MCF 10A (cell line): ENCODE results near the gene LASP1NB.
A peak's percentile ranks its signal among the peaks of the same experiment; 100 is the strongest.

ENCODE experiments used
- BruUV-seq: library from RNA; stranded (reverse); fragments of 400-500 nt; replicated peaks from 2 replicates; lab custom pipeline; 2021; lab: Mats Ljungman, UMichigan
- CTCF ChIA-PET: fragments of 300-600 bp; sonication (Branson Sonifier 250); formaldehyde crosslinking; extraction: SDS; loops from one replicate; lab custom pipeline; 2021; ENCODE audit warnings: antibody characterized with exemption, inconsistent platforms; lab: Yijun Ruan, JAX
- POLR2A ChIA-PET: fragments of 300-600, 350-650 bp; sonication (Branson Sonifier 250); formaldehyde crosslinking; extraction: SDS; loops from one replicate; lab custom pipeline; 2020; ENCODE audit warnings: antibody characterized with exemption, inconsistent platforms; lab: Yijun Ruan, JAX
- DNase-seq: peaks from one replicate; pipeline ENCODE4 v3.0.0-alpha.2; 2018; ENCODE audit not compliant: unreplicated experiment
- H3K27ac Mint-ChIP-seq: one replicate; pipeline ENCODE4 v1.8.0; 2022; ENCODE audit warnings: mild to moderate bottlenecking, low read depth, mixed read lengths; ENCODE audit not compliant: unreplicated experiment
- H3K27me3 Mint-ChIP-seq: one replicate; pipeline ENCODE4 v1.8.0; 2022; ENCODE audit warnings: mixed read lengths; ENCODE audit not compliant: insufficient read depth, unreplicated experiment
- H3K36me3 Mint-ChIP-seq: one replicate; pipeline ENCODE4 v1.8.0; 2022; ENCODE audit warnings: mild to moderate bottlenecking, moderate library complexity, mixed read lengths; ENCODE audit not compliant: insufficient read depth, unreplicated experiment
- H3K4me1 Mint-ChIP-seq: one replicate; pipeline ENCODE4 v1.8.0; 2022; ENCODE audit warnings: mixed read lengths; ENCODE audit not compliant: insufficient read depth, unreplicated experiment
- H3K4me3 Mint-ChIP-seq: one replicate; pipeline ENCODE4 v1.8.0; 2022; ENCODE audit warnings: mild to moderate bottlenecking, moderate library complexity, mixed read lengths; ENCODE audit not compliant: unreplicated experiment
- H3K9me3 Mint-ChIP-seq: one replicate; pipeline ENCODE4 v1.8.0; 2022; ENCODE audit warnings: mixed read lengths; ENCODE audit not compliant: unreplicated experiment
- CTCF ChIP-seq: fragments of 200-600 bp; IDR thresholded peaks from one replicate; pipeline ENCODE4 v1.8.0; 2022; ENCODE audit warnings: antibody characterized with exemption, mild to moderate bottlenecking; ENCODE audit not compliant: unreplicated experiment
- intact Hi-C: fragments of 100-400 bp; cut with micrococcal nuclease; formaldehyde crosslinking; loops from 2 replicates; pipeline ENCODE4 v1.14.1; 2022

LASP1NB gene

GRCh38 chr17:38889745-38890409 lies 35.5 kb upstream of the LASP1NB start:
- Mint-ChIP-seq H3K9me3 (no peaks in the 10 kb centered on the region), H3K27ac (peak overlapping the region; percentile 77), H3K4me1 (no peaks in the 10 kb centered on the region), H3K36me3 (peaks cover 55% of the 10 kb centered on the region), H3K4me3 (no peak overlapping the region), H3K27me3 (no peaks in the 10 kb centered on the region)
- TF ChIP-seq CTCF: no peak
- ChIA-PET CTCF (no interaction called here), POLR2A (no interaction called here)
- DNase-seq: no peak
- BruUV-seq: no TSS peak
- intact Hi-C loops: no loop called here

GRCh38 chr17:38890410-38890746 lies 35.0 kb upstream of the LASP1NB start:
- no peak for TF ChIP-seq CTCF
- Mint-ChIP-seq H3K9me3 (no peaks in the 10 kb centered on the region), H3K36me3 (peaks cover 51% of the 10 kb centered on the region), H3K27me3 (no peaks in the 10 kb centered on the region), H3K27ac (no peak overlapping the region), H3K4me1 (no peaks in the 10 kb centered on the region), H3K4me3 (no peak overlapping the region)
- CTCF ChIA-PET: no interaction called here
- no TSS peak for BruUV-seq
- POLR2A ChIA-PET: no interaction called here
- no peak for DNase-seq
- intact Hi-C loops: no loop called here

- no peak overlapping the region for H3K4me3 Mint-ChIP-seq
Observed at GRCh38 chr17:38891441-38891840, 34.0 kb upstream of the LASP1NB start.

GRCh38 chr17:38892083-38892482 lies 33.3 kb upstream of the LASP1NB start:
- no peak overlapping the region for H3K4me3 Mint-ChIP-seq
- no peak overlapping the region for H3K27ac Mint-ChIP-seq
- DNase-seq: no peak
- ChIA-PET CTCF (no interaction called here), POLR2A (no interaction called here)
- no peaks in the 10 kb centered on the region for H3K4me1 Mint-ChIP-seq
- H3K9me3 Mint-ChIP-seq: no peaks in the 10 kb centered on the region
- BruUV-seq: no TSS peak
- peaks cover 48% of the 10 kb centered on the region for H3K36me3 Mint-ChIP-seq
- intact Hi-C loops: no loop called here
- no peak for TF ChIP-seq CTCF
- H3K27me3 Mint-ChIP-seq: no peaks in the 10 kb centered on the region

More at GRCh38 chr17:38891441-38891840, 34.0 kb upstream of the LASP1NB start:
- TF ChIP-seq CTCF: no peak
- intact Hi-C loops: no loop called here
- ChIA-PET POLR2A (no interaction called here), CTCF (interaction anchor here (0.7 kb wide), 1 partner anchor 1527 kb away, joined by 3 read pairs; no protein-coding TSS in a partner anchor)
- Mint-ChIP-seq H3K36me3 (peaks cover 48% of the 10 kb centered on the region), H3K9me3 (no peaks in the 10 kb centered on the region), H3K27ac (no peak overlapping the region), H3K4me1 (no peaks in the 10 kb centered on the region), H3K27me3 (no peaks in the 10 kb centered on the region)
- no peak for DNase-seq
- BruUV-seq: no TSS peak
